C4-2B (cell line): ENCODE results near the gene GPR15.

Experiments
- CTCF ChIP-seq: fragments of 450-650 bp; conservative IDR thresholded peaks from 2 replicates; pipeline ENCODE4 v1.5.1; 2017; ENCODE audit warnings: mild to moderate bottlenecking
- ZFX ChIP-seq: fragments of 450-650 bp; IDR thresholded peaks from 2 replicates; pipeline ENCODE4 v1.6.1; 2017

GRCh38 chr3:98514948-98515347 lies 16.8 kb upstream of the GPR15 start:
- no peak for TF ChIP-seq CTCF
- TF ChIP-seq ZFX, result no peak
